Esophagus squamous epithelium (tissue), 4 donors: ENCODE data around the gene SMAGP.
A peak's percentile ranks its signal among the peaks of the same experiment; 100 is the strongest.

ENCODE experiments used
- CTCF ChIP-seq, 6 experiments: fragments of 450-650 bp in 4 of 6; fragments of 200-600 bp in 2 of 6; sonication (generic) in 2 of 6; IDR thresholded peaks; one replicate each; pipeline ENCODE4 v1.5.1; 2016 to 2019; ENCODE audit warnings: antibody characterized with exemption in 6 of 6, mild to moderate bottlenecking in 4 of 6, moderate library complexity in 4 of 6
- POLR2A ChIP-seq, 4 donors: fragments of 450-650 bp; IDR thresholded peaks; one replicate each; pipeline ENCODE4 v1.6.1; 2017; ENCODE audit warnings: antibody characterized with exemption in 4 of 4, mild to moderate bottlenecking in 4 of 4, moderate library complexity in 3 of 4

- TF ChIP-seq CTCF (IDR thresholded peaks at IDR 0.05) (peak in 1 of 6 experiments; percentile 5), POLR2A (IDR thresholded peaks at IDR 0.05) (peak in 1 of 4 donors; percentile 41)
Measured at GRCh38 chr12:51270067-51270950, at the start of gene SMAGP.
